Adipose tissue (tissue), 3 donors: ENCODE data around the gene ALLC. TPM values are rescaled to one million over a fixed set of nuclear protein-coding genes. Genes with fewer than 3 reads are reported as not detected.
"Not testable (repeated sequence)": the region's sequence is repeated elsewhere in the genome, so short reads cannot be mapped to it uniquely, and the experiment has no call there.

Experiments used
- H3K27ac ChIP-seq: one replicate; pipeline ENCODE4 v1.5.1; 2013; ENCODE audit warnings: low read depth, low read length
- WGBS, 3 donors: extraction: QIAGEN DNeasy Blood & Tissue Kit; methylation state at CpG; one replicate each; pipeline ENCODE4 v1.1.7; 2013; 5-methylcytosine and 5-hydroxymethylcytosine counted together
- polyA plus RNA-seq, 3 donors: library from polyadenylated mRNA; stranded (reverse); fragments of 200-250 nt; gene quantifications; one replicate each; pipeline ENCODE4 v1.2.3, GENCODE V29; 2013
- donor health status: healthy with polysubstance abuse.
- donor health status: Bipolar disorder and iron deficiency.
- donor health status: healthy.

ALLC gene
- polyA plus RNA-seq, 3 donors: 0.04 to 0.45 TPM; not detected in 1

- 91 to 94% (median 93%) methylated on average over 20 of the region's 20 CpGs for WGBS, 3 donors
- H3K27ac ChIP-seq: no peak overlapping the region
These were observed 9.3 kb upstream of the ALLC start for GRCh38 chr2:3648652-3649177.

- H3K27ac ChIP-seq: no peak overlapping the region
- 73 to 85% (median 84%) methylated on average over 16 of the region's 16 CpGs for WGBS, 3 donors
These were observed 8.4 kb upstream of the ALLC start for GRCh38 chr2:3649581-3649980.

GRCh38 chr2:3650140-3650920 is 7.7 kb upstream of the ALLC start:
- H3K27ac ChIP-seq: no peak overlapping the region
- WGBS, 3 donors: 69 to 78% (median 70%) methylated on average over 20 of the region's 20 CpGs

DNA sequence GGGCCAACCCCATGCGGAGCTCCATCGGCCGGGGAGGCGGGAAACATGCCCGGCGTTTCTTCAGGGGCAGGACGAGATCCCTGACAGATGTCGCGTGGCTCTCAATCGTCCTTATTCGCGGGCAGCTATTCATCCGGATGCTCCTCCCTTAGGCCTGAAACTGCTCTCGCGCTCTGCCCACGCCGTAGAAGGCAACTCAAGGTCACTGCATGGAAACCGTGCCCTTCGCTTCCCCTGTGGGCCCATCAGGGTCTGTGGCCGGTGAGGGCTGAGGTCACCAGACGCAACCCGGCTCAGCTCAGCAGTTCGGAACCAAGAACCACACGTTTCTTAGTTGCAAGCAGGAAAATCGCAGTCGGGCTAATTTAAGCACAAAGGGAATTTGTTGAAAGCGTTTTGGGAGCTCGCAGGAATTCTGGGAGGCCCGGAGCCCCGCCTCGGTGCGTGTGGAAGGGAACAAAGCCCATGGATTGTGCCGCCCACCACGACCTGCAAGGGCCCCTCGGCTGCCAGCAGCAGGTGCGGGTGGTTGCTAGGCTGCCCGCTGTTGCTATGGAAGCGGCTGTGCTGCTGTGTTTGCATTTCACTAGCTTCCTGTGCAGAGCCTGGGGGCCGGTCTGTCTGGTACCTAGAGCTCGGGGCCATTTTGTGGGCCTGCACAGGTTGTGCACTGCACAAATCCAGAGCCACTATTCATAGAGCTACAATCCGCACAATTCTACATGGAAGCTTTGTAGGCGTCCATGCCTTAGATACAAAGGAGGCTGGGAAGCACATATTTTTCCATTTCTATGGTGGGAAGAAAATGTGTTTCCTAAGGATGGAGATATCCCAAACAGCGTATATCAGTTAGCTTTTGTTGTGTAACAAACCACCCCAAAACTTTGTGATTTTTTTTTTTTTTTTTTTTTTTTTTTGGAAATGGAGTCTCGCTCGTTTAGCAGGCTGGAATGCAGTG is 6.0 kb upstream of the ALLC start:
- no peak overlapping the region for H3K27ac ChIP-seq
- 11 to 22% (median 13%) methylated on average over 45 of the region's 45 CpGs for WGBS, 3 donors

- no peak overlapping the region for H3K27ac ChIP-seq
- 91 to 94% (median 91%) methylated on average over 9 of the region's 9 CpGs for WGBS, 3 donors
These were observed 4.9 kb upstream of the ALLC start for GRCh38 chr2:3652896-3653625.

DNA sequence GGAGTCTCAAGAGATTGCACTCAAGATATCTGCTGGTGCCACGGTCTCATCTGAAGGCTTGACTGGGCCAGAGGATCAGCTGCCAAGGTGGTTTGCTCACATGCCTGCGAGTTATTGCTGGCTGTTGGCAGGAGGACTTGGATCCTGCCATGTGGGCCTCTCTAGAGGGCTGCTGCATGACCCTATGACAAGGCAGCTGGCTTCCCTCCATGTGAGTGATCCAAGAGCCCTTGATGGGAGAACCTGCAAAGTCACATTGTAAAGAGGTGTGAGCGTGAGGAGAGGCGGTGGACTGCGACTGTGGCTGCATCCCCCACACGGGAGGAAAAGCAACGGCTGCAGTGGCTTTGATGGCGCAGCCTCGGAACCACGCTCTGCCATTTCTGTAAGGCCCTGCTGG is 4.0 kb upstream of the ALLC start:
- 88 to 92% (median 90%) methylated on average over 10 of the region's 10 CpGs for WGBS, 3 donors

GRCh38 chr2:3654531-3655225 is 3.3 kb upstream of the ALLC start:
- 72 to 77% (median 75%) methylated on average over 21 of the region's 21 CpGs for WGBS, 3 donors
- H3K27ac ChIP-seq: no peak overlapping the region

More for the DNA sequence above, 4.0 kb upstream of the ALLC start:
- no peak overlapping the region for H3K27ac ChIP-seq

GRCh38 chr2:3655871-3656761 is 1.9 kb upstream of the ALLC start:
- no peak overlapping the region for H3K27ac ChIP-seq
- WGBS, 3 donors: 78 to 84% (median 79%) methylated on average over 27 to 28 of the region's 28 CpGs

DNA sequence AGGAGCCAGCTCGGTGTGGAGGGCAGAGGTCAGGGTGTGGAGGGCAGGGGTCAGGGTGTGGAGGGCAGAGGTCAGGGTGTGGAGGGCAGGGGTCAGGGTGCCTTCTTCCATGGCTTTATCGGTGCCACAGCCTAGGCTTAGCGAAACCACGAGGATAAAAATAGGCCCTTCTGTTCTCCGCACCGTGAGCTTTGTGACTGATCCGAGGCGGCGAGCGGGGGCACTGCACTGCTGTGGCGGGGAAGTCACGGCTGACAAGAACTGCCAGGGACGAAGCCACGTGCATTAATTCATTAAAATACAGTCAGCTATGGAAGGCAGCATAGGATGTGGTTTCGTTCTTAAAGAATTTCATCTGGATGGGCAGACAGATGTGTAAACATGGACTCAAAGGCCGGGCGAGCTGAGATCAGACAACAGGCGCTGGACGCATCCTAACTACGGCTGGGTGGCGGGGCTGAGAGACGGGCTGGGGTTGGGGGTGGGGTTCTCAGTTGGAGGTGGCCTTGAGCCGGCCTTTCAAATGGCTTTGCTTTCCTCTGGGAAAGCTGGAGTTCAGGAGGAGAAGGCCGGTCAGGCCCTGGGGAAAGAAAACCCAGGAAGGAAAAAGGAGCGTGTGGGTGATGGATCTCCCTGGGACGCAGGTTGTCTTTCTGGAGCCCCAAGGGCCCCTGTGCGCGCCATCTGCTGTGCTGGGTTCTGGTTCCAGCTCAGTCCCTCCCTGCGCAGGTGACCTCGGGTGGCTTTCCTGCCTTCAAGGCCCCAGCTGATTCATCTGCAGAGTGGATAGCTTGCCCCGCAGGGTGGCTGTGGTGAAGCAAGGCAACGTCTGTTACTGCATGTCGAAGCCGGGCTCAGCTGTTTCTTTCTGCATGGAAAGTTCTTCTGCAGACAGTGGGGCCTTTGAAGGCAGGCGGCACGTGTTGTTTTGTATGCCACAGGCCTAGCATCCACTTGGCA is 958 bp upstream of the ALLC start:
- WGBS, 3 donors: 76 to 82% (median 80%) methylated on average over 36 of the region's 36 CpGs
- no peak overlapping the region for H3K27ac ChIP-seq

DNA sequence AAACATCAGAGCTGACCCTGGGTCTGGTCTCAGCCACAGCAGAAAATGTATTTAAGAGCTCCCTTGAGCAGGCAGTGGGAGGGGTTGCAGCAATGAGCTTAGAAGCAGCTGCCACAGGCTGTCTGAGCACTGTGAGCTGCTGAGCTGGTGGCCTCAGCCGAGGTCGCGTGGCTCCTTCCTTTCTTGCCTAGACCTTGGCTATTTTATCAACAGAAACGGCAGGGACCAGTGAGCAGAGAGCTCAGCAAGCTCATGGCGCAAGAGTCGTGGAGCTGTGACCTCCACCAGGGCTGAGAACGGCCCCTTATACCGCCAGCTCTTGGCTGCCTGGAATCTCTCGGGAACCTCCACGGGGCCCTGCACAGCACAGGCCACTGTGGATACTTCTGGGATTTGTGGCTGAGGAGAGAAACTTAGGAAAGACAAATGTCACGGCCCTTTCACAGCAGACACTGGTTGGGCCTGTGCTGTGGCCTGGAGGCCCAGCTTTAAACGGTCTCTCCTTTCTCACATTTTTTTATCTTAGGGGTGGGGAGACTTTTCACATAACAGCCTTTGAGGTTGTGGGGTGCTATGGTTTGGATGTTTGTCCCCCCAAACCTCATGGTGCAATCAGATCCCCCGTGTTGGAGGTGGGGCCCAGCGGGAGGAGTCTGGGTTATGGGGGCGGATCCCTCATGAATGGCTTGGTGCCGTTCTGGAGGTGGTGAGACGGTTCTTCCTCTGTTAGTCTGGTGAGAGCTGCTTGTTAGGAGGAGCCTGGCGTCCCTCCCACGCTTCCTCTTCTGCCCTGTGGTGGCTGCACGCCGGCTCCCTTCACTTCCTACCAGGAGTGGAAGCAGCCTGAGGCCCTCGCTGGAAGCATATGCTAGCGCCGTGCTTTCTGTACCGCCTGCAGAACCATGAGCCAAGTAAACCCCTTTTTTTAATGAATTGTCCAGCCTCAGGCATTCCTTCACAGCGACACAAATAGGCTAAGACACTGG is 1.7 kb downstream of the ALLC start:
- no peak overlapping the region for H3K27ac ChIP-seq
- WGBS, 3 donors: 60 to 70% (median 65%) methylated on average over 26 of the region's 26 CpGs

DNA sequence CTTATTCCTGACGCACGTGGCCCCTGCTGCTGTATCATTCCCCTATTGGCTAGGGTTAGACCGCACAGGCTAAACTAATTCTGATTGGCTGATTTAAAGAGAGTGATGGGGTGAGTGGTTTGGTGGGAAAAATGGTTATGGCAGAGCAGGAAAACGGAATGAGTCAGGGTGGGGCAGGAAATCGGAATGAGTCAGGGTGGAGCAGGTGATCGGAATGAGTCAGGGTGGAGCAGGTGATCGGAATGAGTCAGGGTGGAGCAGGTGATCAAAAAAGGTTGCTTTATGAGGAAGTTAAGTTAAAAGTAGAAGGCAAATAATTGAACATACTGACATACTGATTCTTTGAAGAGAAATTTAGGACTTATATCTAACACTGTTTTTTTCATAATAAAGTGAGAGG is 2.6 kb downstream of the ALLC start:
- H3K27ac ChIP-seq: not testable (repeated sequence)
- WGBS, 3 donors: 83 to 91% (median 85%) methylated on average over 7 of the region's 7 CpGs

DNA sequence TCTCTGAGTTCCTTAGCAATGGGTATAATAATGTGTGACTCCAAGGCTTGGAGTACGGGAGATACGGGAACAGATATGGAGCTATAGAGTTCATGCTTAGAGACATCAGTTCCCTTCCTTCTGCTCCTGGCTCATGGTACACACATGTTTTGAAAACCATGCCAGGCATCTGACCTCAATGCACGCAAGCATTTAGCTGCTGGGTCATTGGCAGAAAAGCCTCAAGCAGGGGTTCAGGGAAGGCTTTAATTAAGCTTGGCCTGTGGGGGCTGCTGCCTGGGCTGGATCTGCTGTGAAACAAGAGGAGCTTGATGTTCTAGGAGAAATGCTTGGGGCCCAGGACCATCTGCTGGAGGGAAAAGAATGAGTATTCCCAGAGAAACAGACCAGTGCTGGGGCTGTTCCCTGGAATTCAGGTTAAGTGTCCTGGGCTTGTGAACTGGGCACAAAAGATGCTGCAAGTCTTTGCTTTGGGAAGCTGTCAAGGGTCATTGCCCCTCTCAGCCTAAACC is 3.2 kb downstream of the ALLC start:
- 94 to 95% (median 94%) methylated on average over 3 of the region's 3 CpGs for WGBS, 3 donors

DNA sequence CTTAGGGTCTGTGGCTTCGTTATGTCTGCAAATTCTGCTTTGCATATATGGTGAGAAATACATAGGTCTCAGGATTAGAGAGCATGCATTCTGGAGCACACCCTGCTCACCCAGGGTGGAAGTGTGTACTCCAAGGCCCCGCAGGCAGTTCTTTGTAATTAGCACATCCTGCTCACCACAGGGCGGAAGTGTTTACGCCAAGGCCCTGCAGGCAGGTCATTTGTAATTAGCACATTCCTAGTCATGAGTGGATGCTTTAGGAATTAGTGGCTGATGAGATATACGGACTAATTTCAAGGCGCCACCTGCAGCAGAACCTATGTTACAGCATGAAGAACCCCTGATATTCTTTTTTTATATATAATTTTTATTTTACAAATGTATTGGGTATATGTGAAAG is 4.2 kb downstream of the ALLC start:
- no peak overlapping the region for H3K27ac ChIP-seq
- 67 to 93% (median 78%) methylated on average over 6 of the region's 6 CpGs for WGBS, 3 donors

More for the DNA sequence above, 3.2 kb downstream of the ALLC start:
- H3K27ac ChIP-seq: no peak overlapping the region

- no peak overlapping the region for H3K27ac ChIP-seq
- WGBS, 3 donors: 48 to 67% (median 54%) methylated on average over 3 of the region's 3 CpGs
These were observed 6.1 kb downstream of the ALLC start for GRCh38 chr2:3664118-3664517.

- no peak overlapping the region for H3K27ac ChIP-seq
- WGBS, 3 donors: 79 to 89% (median 84%) methylated on average over 8 of the region's 8 CpGs
These were observed 6.9 kb downstream of the ALLC start for GRCh38 chr2:3664925-3665324.
